GM12878 (cell line): ENCODE measurements around the gene STAT4. TPM values are rescaled to one million over a fixed set of nuclear protein-coding genes. Genes with fewer than 3 reads are reported as not detected.
A peak's percentile ranks its signal among the peaks of the same experiment; 100 is the strongest.

ENCODE experiments used
- ATAC-seq: fragments of 200-7000 bp; cut with Tn5 transposase; 3 replicates; pipeline ENCODE4 v1.9.1; 2020; ENCODE audit warnings: mild to moderate bottlenecking, moderate library complexity
- BruUV-seq: library from RNA; stranded (reverse); fragments of 400-500 nt; replicated peaks from 2 replicates; lab custom pipeline; 2021; lab: Mats Ljungman, UMichigan
- CTCF ChIA-PET: fragments of 300-600 bp; sonication (Branson Sonifier 250); formaldehyde crosslinking; extraction: SDS; loops from one replicate; lab custom pipeline; 2021; ENCODE audit warnings: inconsistent platforms; lab: Yijun Ruan, JAX
- POLR2A ChIA-PET: fragments of 350-600 bp; formaldehyde crosslinking; extraction: SDS; loops from one replicate; lab custom pipeline; 2021; ENCODE audit warnings: inconsistent platforms; lab: Charles Lee
- RAD21 ChIA-PET: fragments of 300-600 bp; sonication (Branson Sonifier 250); formaldehyde crosslinking; loops from one replicate; lab custom pipeline; 2023; ENCODE audit warnings: antibody characterized with exemption; ENCODE audit not compliant: unreplicated experiment; lab: Charles Lee
- SMC1A ChIA-PET: fragments of 300-600 bp; sonication (Branson Sonifier 250); formaldehyde crosslinking; loops from one replicate; lab custom pipeline; 2023; ENCODE audit not compliant: unreplicated experiment, uncharacterized antibody; lab: Charles Lee
- DNase-seq: peaks from one replicate; pipeline ENCODE4 v3.0.0-alpha.2; 2011; ENCODE audit warnings: low read depth, low spot score
- FAIRE-seq: peaks from 3 replicates; lab custom pipeline; 2011; peaks lifted over from hg19 to GRCh38; lab: Jason Lieb, UNC
- H2AFZ ChIP-seq: 2 replicates; pipeline ENCODE4 v1.6.0; 2011; ENCODE audit warnings: low read depth, low read length, control low read depth; ENCODE audit not compliant: control insufficient read depth
- H3K27ac ChIP-seq: 2 replicates; pipeline ENCODE4 v1.5.1; 2011; ENCODE audit warnings: control low read depth; ENCODE audit not compliant: control insufficient read depth, insufficient read depth
- H3K27me3 ChIP-seq, 2 experiments: replicated peaks in 1 of 2; 2 replicates each; pipeline versions ENCODE4 v1.6.0 to v1.6.1; 2011; ENCODE audit warnings: low read length in 1 of 2; ENCODE audit not compliant: control insufficient read depth in 2 of 2, insufficient read depth in 2 of 2
- H3K36me3 ChIP-seq, 2 experiments: 2 replicates each; pipeline ENCODE4 v1.5.1; 2011; ENCODE audit warnings: low read length in 1 of 2; ENCODE audit not compliant: control insufficient read depth in 2 of 2, insufficient read depth in 2 of 2
- H3K4me1 ChIP-seq: 2 replicates; pipeline ENCODE4 v1.6.1; 2011; ENCODE audit warnings: mild to moderate bottlenecking, low read length, moderate library complexity, mixed read lengths; ENCODE audit not compliant: control insufficient read depth, insufficient read depth
- H3K4me2 ChIP-seq: 2 replicates; pipeline ENCODE4 v1.6.0; 2011; ENCODE audit warnings: control low read depth; ENCODE audit not compliant: control insufficient read depth, insufficient read depth
- H3K4me3 ChIP-seq: fragments of 200-600 bp; sonication (generic); 2 replicates; pipeline ENCODE4 v1.5.1; 2016
- H3K79me2 ChIP-seq: 2 replicates; pipeline ENCODE4 v1.6.0; 2011; ENCODE audit warnings: low read length; ENCODE audit not compliant: control insufficient read depth, insufficient read depth
- H3K9ac ChIP-seq: 2 replicates; pipeline ENCODE4 v1.8.0; 2011; ENCODE audit warnings: low read length, control low read depth, mixed read lengths; ENCODE audit not compliant: control insufficient read depth, insufficient read depth
- H3K9me3 ChIP-seq: replicated peaks from 3 replicates; pipeline ENCODE4 v1.5.1; 2011; ENCODE audit warnings: mild to moderate bottlenecking, low read length; ENCODE audit not compliant: control insufficient read depth, insufficient read depth
- H4K20me1 ChIP-seq: 2 replicates; pipeline ENCODE4 v1.6.0; 2011; ENCODE audit not compliant: control insufficient read depth, insufficient read depth
- CREM ChIP-seq: IDR thresholded peaks from 2 replicates; pipeline ENCODE4 v1.6.1; 2014; ENCODE audit warnings: antibody characterized with exemption, low read depth
- HCFC1 ChIP-seq: fragments of 150-350 bp; IDR thresholded peaks from 2 replicates; pipeline ENCODE4 v1.6.1; 2014; ENCODE audit warnings: low read length
- JUND ChIP-seq: IDR thresholded peaks from 2 replicates; pipeline ENCODE4 v1.6.1; 2012; ENCODE audit warnings: low read depth, mild to moderate bottlenecking, low read length, improper control_type of control experiment, moderate library complexity
- KAT2A ChIP-seq: conservative IDR thresholded peaks from 2 replicates; pipeline ENCODE4 v1.6.1; 2011; ENCODE audit warnings: low read depth, low read length; ENCODE audit not compliant: control insufficient read depth
- MTA3 ChIP-seq: IDR thresholded peaks from 2 replicates; pipeline ENCODE4 v1.6.1; 2012; ENCODE audit warnings: low read length, inconsistent platforms, borderline replicate concordance
- RAD21 ChIP-seq: IDR thresholded peaks from 2 replicates; pipeline ENCODE4 v1.6.1; 2011; ENCODE audit warnings: mild to moderate bottlenecking, low read depth, low read length, moderate library complexity; ENCODE audit not compliant: insufficient read depth
- SPI1 ChIP-seq: IDR thresholded peaks from 2 replicates; pipeline ENCODE4 v1.6.1; 2011; ENCODE audit warnings: low read depth, mild to moderate bottlenecking, low read length, moderate library complexity, borderline replicate concordance; ENCODE audit not compliant: insufficient read depth
- TCF7 ChIP-seq: IDR thresholded peaks from 2 replicates; pipeline ENCODE4 v1.6.1; 2014; ENCODE audit warnings: antibody characterized with exemption, borderline replicate concordance
- WGBS: methylation state at CpG from one replicate; pipeline ENCODE4 v1.1.6; 2016; ENCODE audit warnings: low lambda C conversion rate; ENCODE audit not compliant: insufficient replicate concordance, insufficient coverage; ENCODE audit errors: missing lambda C conversion rate; 5-methylcytosine and 5-hydroxymethylcytosine counted together
- in situ Hi-C: fragments of 300-500 bp; cut with MboI; formaldehyde crosslinking; loops from 9 replicates; pipeline ENCODE4 v1.14.3; 2018; ENCODE audit warnings: mixed read lengths
- intact Hi-C: fragments of 100-400 bp; cut with micrococcal nuclease; formaldehyde crosslinking; loops from one replicate; pipeline ENCODE4 v1.14.2; 2022; ENCODE audit not compliant: unreplicated experiment
- polyA plus RNA-seq, 11 experiments: library from polyadenylated mRNA; depleted of rRNA in 4 of 11; unstranded in 6 of 11; stranded (reverse) in 5 of 11; fragments of >200 nt; fragmentation: Nextera tagmentation in 4 of 11; fragmentation: Illumina TruSeq in 1 of 11; extraction: Ambion mirVana in 4 of 11; extraction: Trizol in 1 of 11; gene quantifications; 1 replicate in 1 of 11; 2 replicates in 10 of 11; pipeline versions ENCODE4 v1.2.1 to v1.2.3, GENCODE V29; 2011 to 2016; ENCODE audit warnings: inconsistent platforms in 2 of 11, missing spikeins in 2 of 11, low read depth in 1 of 11
- total RNA-seq, 4 experiments: library from RNA; depleted of rRNA in 3 of 4; stranded (reverse); fragments of >200 nt in 3 of 4; fragmentation: Illumina TruSeq in 1 of 4; extraction: Trizol in 1 of 4; gene quantifications; 2 replicates each; pipeline versions ENCODE4 v1.2.1 to v1.2.3, GENCODE V29; 2013 to 2021
- TF ChIP-seq, protein P1 (sequence below): fragments of 450-650 bp; IDR thresholded peaks from 2 replicates; pipeline ENCODE4 v1.6.1; 2017; ENCODE audit warnings: mild to moderate bottlenecking

The STAT4 gene
- total and polyA plus RNA-seq, 10 of the 15 experiments (the other 5 are each of a cell fraction or from before 2014, with no cell fraction given), result 3.1 to 9.3 (median 7.1) TPM

DNA sequence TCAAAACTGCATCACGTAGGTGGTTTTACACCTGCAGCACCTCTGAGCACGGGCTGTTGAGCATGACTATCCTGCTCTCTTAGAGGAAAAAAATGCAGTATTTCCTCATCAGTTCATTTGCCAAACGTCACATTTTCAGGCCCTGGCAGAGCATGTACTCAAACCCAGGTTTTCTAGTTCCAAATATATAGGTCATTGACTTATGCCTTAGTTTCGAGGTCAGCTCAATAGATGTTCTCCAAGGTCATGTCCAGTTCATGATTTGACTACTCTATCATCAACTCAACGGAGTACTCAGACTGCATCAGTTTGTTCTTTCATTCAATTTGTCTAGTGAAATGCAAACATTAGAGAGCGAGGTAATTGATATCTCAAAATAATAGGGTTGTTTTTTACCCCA lies 97.5 kb downstream of the STAT4 start:
- Histone ChIP-seq H3K4me3 (no peak overlapping the region), H3K4me1 (peaks cover 6% of the 10 kb centered on the region), H3K79me2 (no peaks in the 10 kb centered on the region), H2AFZ (no peak overlapping the region), H3K9ac (no peak overlapping the region), H3K4me2 (no peak overlapping the region), H3K27ac (no peak overlapping the region), H3K9me3 (no peaks in the 10 kb centered on the region), H3K36me3 (no peaks in the 10 kb centered on the region), H3K27me3 (no peaks in the 10 kb centered on the region), H4K20me1 (no peaks in the 10 kb centered on the region)
- intact Hi-C loops, result loop anchor here (10.0 kb wide), 1 partner anchor 252 kb away; no protein-coding TSS in a partner anchor
- in situ Hi-C loops, result loop anchor here (5.0 to 10.0 kb wide), 2 partner anchors 99 to 472 kb away; partner anchors contain the start of gene STAT4
- RAD21 ChIA-PET, result interaction anchor here (0.6 to 8.3 kb wide), 15 partner anchors 47 to 502 kb away, joined by 3 to 324 read pairs (median 6); partner anchors contain the start of gene STAT4
- CTCF ChIA-PET, result interaction anchor here (0.5 to 9.4 kb wide), 42 partner anchors 10 to 635 kb away, joined by 3 to 659 read pairs (median 5); partner anchors contain the start of genes STAT1 and STAT4
- FAIRE-seq (no peak), ATAC-seq (no peak), DNase-seq (no peak)
- POLR2A ChIA-PET, result interaction anchor here (2.6 kb wide), 1 partner anchor 102 kb away, joined by 13 read pairs; no protein-coding TSS in a partner anchor
- SMC1A ChIA-PET, result interaction anchor here (0.7 to 8.2 kb wide), 35 partner anchors 10 to 503 kb away, joined by 3 to 393 read pairs (median 6); partner anchors contain the start of gene STAT4
- WGBS, result 16% methylated on average over 6 of the region's 6 CpGs
- TF ChIP-seq MTA3 (no peak), TCF7 (no peak)
- BruUV-seq, result no TSS peak

DNA sequence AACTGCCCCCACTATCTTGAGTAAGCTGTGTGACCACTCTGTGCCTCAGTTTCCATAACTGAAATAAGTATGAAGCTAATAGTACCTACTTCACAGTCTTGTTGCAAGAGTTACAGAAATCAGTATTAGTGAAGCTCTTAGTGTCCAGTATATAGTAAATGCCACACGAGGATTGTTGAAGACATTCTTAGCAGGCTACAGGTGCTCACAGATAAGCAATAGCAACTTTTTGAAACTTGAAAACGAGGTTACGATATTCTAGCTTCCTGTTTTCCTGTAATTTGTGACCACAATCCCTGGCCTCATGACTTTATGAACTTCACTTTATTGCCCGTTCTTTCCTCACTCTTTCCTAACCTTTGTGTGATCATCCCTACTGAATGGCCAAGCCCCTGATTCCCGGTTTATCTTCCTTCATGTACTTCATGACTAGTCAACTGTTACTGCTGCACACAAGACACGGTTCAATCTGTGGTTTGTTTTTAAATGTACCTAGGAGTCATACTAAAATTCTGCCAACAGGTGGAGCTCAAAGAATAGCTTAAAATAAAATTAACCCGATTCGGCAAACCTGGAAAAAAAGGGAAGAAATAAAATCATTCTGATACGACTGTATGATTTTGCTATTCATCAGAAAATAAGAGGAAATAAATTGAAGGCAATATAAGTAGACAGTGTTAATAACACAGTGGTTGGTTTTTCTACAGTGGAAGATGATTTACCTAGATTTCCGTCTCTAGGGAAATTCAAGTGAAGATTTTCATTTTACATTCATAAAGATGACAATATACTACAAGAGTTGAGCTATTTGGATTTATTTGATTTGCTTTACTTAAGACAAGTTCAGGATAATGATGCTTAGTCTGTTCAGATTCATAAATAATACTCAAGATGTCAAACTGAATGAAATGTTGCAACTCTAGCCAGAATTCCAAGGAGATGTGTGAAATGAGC lies 98.7 kb downstream of the STAT4 start:
- RAD21 ChIA-PET, result interaction anchor here (0.8 to 8.3 kb wide), 30 partner anchors 10 to 503 kb away, joined by 3 to 324 read pairs (median 4); partner anchors contain the start of gene STAT4
- 5% methylated on average over 10 of the region's 10 CpGs for WGBS
- Histone ChIP-seq H4K20me1 (no peaks in the 10 kb centered on the region), H3K4me2 (peak overlapping the region; percentile 38; the same call in 1 of the 2 replicates), H3K4me3 (no peak overlapping the region), H3K9ac (no peak overlapping the region), H3K36me3 (no peaks in the 10 kb centered on the region), H3K27ac (no peak overlapping the region), H3K4me1 (peaks cover 6% of the 10 kb centered on the region), H2AFZ (peak overlapping the region; percentile 35; the same call in 1 of the 2 replicates), H3K79me2 (no peaks in the 10 kb centered on the region), H3K27me3 (no peaks in the 10 kb centered on the region), H3K9me3 (no peaks in the 10 kb centered on the region)
- FAIRE-seq (peak; percentile 89), DNase-seq (peak; percentile 12), ATAC-seq (peak; percentile 66)
- intact Hi-C loops, result loop anchor here (1.0 to 10.0 kb wide), 3 partner anchors 99 to 253 kb away; no protein-coding TSS in a partner anchor
- BruUV-seq, result no TSS peak
- CTCF ChIA-PET, result interaction anchor here (0.6 to 9.4 kb wide), 66 partner anchors 11 to 1110 kb away, joined by 3 to 659 read pairs (median 4); partner anchors contain the start of genes STAT1 and STAT4
- POLR2A ChIA-PET, result interaction anchor here (0.6 to 2.6 kb wide), 3 partner anchors 52 to 288 kb away, joined by 3 to 13 read pairs (median 3); no protein-coding TSS in a partner anchor
- in situ Hi-C loops, result loop anchor here (5.0 to 10.0 kb wide), 2 partner anchors 100 to 473 kb away; partner anchors contain the start of gene STAT4
- SMC1A ChIA-PET, result interaction anchor here (0.6 to 8.2 kb wide), 55 partner anchors 8 to 1513 kb away, joined by 3 to 393 read pairs (median 4); partner anchors contain the start of gene STAT4
- TF ChIP-seq HCFC1 (no peak), MTA3 (no peak), JUND (no peak), KAT2A (no peak), SPI1 (no peak), RAD21 (peak; percentile 86), CREM (no peak)
- TF ChIP-seq, protein P1, sequence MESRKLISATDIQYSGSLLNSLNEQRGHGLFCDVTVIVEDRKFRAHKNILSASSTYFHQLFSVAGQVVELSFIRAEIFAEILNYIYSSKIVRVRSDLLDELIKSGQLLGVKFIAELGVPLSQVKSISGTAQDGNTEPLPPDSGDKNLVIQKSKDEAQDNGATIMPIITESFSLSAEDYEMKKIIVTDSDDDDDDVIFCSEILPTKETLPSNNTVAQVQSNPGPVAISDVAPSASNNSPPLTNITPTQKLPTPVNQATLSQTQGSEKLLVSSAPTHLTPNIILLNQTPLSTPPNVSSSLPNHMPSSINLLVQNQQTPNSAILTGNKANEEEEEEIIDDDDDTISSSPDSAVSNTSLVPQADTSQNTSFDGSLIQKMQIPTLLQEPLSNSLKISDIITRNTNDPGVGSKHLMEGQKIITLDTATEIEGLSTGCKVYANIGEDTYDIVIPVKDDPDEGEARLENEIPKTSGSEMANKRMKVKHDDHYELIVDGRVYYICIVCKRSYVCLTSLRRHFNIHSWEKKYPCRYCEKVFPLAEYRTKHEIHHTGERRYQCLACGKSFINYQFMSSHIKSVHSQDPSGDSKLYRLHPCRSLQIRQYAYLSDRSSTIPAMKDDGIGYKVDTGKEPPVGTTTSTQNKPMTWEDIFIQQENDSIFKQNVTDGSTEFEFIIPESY, result no peak
